Smooth muscle cell (in vitro differentiated cells): ENCODE measurements around the gene NAXD. TPM values are rescaled to one million over a fixed set of nuclear protein-coding genes. Genes with fewer than 3 reads are reported as not detected.

Experiments used
- DNase-seq: peaks from one replicate; lab custom pipeline; 2025; ENCODE audit not compliant: unreplicated experiment; lab: John Stamatoyannopoulos, UW
- H2AFZ ChIP-seq: fragments of 200-600 bp; sonication (generic); 2 replicates; pipeline ENCODE4 v1.6.0; 2016; ENCODE audit warnings: antibody characterized with exemption, low read depth, mild to moderate bottlenecking
- H3F3A ChIP-seq: fragments of 200-600 bp; sonication (generic); 2 replicates; pipeline ENCODE4 v1.6.0; 2017; ENCODE audit warnings: antibody characterized with exemption, low read depth
- H3K27ac ChIP-seq: fragments of 200-600 bp; sonication (generic); 2 replicates; pipeline ENCODE4 v1.5.1; 2016; ENCODE audit warnings: low read depth, mild to moderate bottlenecking
- H3K27me3 ChIP-seq: fragments of 200-600 bp; sonication (generic); 2 replicates; pipeline ENCODE4 v1.6.1; 2016; ENCODE audit warnings: low read depth, mild to moderate bottlenecking
- H3K36me3 ChIP-seq: fragments of 200-600 bp; sonication (generic); 2 replicates; pipeline ENCODE4 v1.5.1; 2016; ENCODE audit warnings: low read depth
- H3K4me1 ChIP-seq: fragments of 200-600 bp; sonication (generic); 2 replicates; pipeline ENCODE4 v1.5.1; 2016; ENCODE audit warnings: low read depth
- H3K4me2 ChIP-seq: fragments of 200-600 bp; sonication (generic); 2 replicates; pipeline ENCODE4 v1.6.0; 2016; ENCODE audit warnings: mild to moderate bottlenecking
- H3K4me3 ChIP-seq: fragments of 200-600 bp; sonication (generic); 2 replicates; pipeline ENCODE4 v1.5.1; 2016; ENCODE audit warnings: mild to moderate bottlenecking
- H3K79me2 ChIP-seq: fragments of 200-600 bp; sonication (generic); 2 replicates; pipeline ENCODE4 v1.6.0; 2016; ENCODE audit warnings: low read depth, mild to moderate bottlenecking
- H3K9ac ChIP-seq: fragments of 200-600 bp; sonication (generic); 2 replicates; pipeline ENCODE4 v1.6.0; 2016; ENCODE audit warnings: low read depth
- H3K9me3 ChIP-seq: fragments of 200-600 bp; sonication (generic); replicated peaks from 2 replicates; pipeline ENCODE4 v1.5.1; 2016; ENCODE audit warnings: low read depth
- H4K20me1 ChIP-seq: fragments of 200-600 bp; sonication (generic); 2 replicates; pipeline ENCODE4 v1.6.0; 2016; ENCODE audit warnings: low read depth
- WGBS: methylation state at CpG from one replicate; pipeline ENCODE4 v1.1.7; 2016; ENCODE audit warnings: low lambda C conversion rate; 5-methylcytosine and 5-hydroxymethylcytosine counted together
- polyA plus RNA-seq: library from polyadenylated mRNA; unstranded; fragments of >200 nt; fragmentation: Nextera tagmentation; extraction: Ambion mirVana; gene quantifications from 2 replicates; pipeline ENCODE4 v1.2.1, GENCODE V29; 2016
- total RNA-seq: library from RNA; depleted of rRNA; stranded (reverse); fragments of >200 nt; gene quantifications from 2 replicates; pipeline ENCODE4 v1.2.3, GENCODE V29; 2014
- TF ChIP-seq, protein P1 (sequence below): fragments of 200-600 bp; sonication (generic); IDR thresholded peaks from 2 replicates; pipeline ENCODE4 v1.5.1; 2017; ENCODE audit warnings: borderline replicate concordance, mild to moderate bottlenecking, antibody characterized with exemption; ENCODE audit not compliant: insufficient read depth, poor library complexity, severe bottlenecking

Gene NAXD
- total and polyA plus RNA-seq, 2 experiments from 2014 or later = 16.9 to 30.9 TPM

DNA sequence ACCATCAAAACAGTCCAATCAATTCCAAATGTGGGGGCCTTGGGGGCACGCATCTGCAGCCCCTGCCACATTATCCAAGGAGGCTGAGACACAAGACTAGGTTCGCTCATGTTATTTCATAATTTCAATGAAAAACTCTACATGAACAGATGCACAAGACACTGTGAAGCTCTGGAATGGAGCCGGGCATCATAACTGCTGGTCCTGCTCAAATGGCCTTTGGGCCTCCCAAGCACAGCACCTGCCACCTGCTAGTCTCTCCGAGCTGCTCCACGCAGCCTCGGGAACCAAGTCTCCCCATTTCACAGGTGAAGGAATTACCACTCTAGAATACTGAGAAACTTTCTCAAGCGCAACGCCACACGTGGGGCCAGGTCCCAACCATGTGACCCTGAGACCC lies 73.7 kb downstream of the NAXD start:
- Histone ChIP-seq H3K27me3 (no peaks in the 10 kb centered on the region), H3K4me3 (no peak overlapping the region), H3K4me2 (no peak overlapping the region), H3K4me1 (no peaks in the 10 kb centered on the region), H3K79me2 (peaks cover 3% of the 10 kb centered on the region), H3K36me3 (no peaks in the 10 kb centered on the region), H3F3A (no peaks in the 10 kb centered on the region), H3K27ac (no peak overlapping the region), H3K9ac (no peak overlapping the region), H2AFZ (no peak overlapping the region), H4K20me1 (peaks cover 16% of the 10 kb centered on the region), H3K9me3 (no peaks in the 10 kb centered on the region)
- TF ChIP-seq, protein P1, sequence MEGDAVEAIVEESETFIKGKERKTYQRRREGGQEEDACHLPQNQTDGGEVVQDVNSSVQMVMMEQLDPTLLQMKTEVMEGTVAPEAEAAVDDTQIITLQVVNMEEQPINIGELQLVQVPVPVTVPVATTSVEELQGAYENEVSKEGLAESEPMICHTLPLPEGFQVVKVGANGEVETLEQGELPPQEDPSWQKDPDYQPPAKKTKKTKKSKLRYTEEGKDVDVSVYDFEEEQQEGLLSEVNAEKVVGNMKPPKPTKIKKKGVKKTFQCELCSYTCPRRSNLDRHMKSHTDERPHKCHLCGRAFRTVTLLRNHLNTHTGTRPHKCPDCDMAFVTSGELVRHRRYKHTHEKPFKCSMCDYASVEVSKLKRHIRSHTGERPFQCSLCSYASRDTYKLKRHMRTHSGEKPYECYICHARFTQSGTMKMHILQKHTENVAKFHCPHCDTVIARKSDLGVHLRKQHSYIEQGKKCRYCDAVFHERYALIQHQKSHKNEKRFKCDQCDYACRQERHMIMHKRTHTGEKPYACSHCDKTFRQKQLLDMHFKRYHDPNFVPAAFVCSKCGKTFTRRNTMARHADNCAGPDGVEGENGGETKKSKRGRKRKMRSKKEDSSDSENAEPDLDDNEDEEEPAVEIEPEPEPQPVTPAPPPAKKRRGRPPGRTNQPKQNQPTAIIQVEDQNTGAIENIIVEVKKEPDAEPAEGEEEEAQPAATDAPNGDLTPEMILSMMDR = no peak
- no peak for DNase-seq
- 87% methylated on average over 9 of the region's 9 CpGs for WGBS

Other genes with a start within 250 kb of the NAXD start
- gene RAB20, start 53.8 kb upstream of the NAXD start, total RNA-seq = 12.6 and 18.0 TPM in 2 replicates
- gene RAB20, start 53.8 kb upstream of the NAXD start, polyA plus RNA-seq = 12.9 and 21.8 TPM in 2 replicates
- 37.5 and 276 TPM in 2 replicates for gene CARS2, start 90.6 kb downstream of the NAXD start, total RNA-seq
- 71.7 and 82.9 TPM in 2 replicates for gene CARS2, start 90.6 kb downstream of the NAXD start, polyA plus RNA-seq
- gene ING1, start 98.2 kb downstream of the NAXD start, total RNA-seq = 11.9 and 13.8 TPM in 2 replicates
- gene ING1, start 98.2 kb downstream of the NAXD start, polyA plus RNA-seq = 29.3 and 29.9 TPM in 2 replicates